Neural crest cell (in vitro differentiated cells): ENCODE measurements around the gene EDA. TPM values are rescaled to one million over a fixed set of nuclear protein-coding genes. Genes with fewer than 3 reads are reported as not detected.
A peak's percentile ranks its signal among the peaks of the same experiment; 100 is the strongest.

Experiments
- DNase-seq: peaks from one replicate; pipeline ENCODE4 v3.0.0; 2021; ENCODE audit warnings: low read depth, mixed read lengths, low spot score
- H3K27ac Mint-ChIP-seq: one replicate; pipeline ENCODE4 v1.8.0; 2021; ENCODE audit warnings: mild to moderate bottlenecking, mixed read lengths; ENCODE audit not compliant: unreplicated experiment
- H3K27me3 Mint-ChIP-seq: 2 replicates; pipeline ENCODE4 v1.8.0; 2021; ENCODE audit warnings: low read depth, mild to moderate bottlenecking, mixed read lengths
- H3K36me3 Mint-ChIP-seq: 2 replicates; pipeline ENCODE4 v1.8.0; 2021; ENCODE audit warnings: low read depth, mild to moderate bottlenecking, mixed read lengths
- H3K4me1 Mint-ChIP-seq: 2 replicates; pipeline ENCODE4 v1.8.0; 2021; ENCODE audit warnings: mixed read lengths
- H3K4me3 Mint-ChIP-seq: one replicate; pipeline ENCODE4 v1.8.0; 2021; ENCODE audit warnings: mild to moderate bottlenecking, mixed read lengths
- H3K9me3 Mint-ChIP-seq: 2 replicates; pipeline ENCODE4 v1.8.0; 2021; ENCODE audit warnings: mixed read lengths
- CTCF ChIP-seq: fragments of 200-600 bp; sonication (generic); conservative IDR thresholded peaks from 2 replicates; pipeline ENCODE4 v1.5.0; 2021; ENCODE audit warnings: antibody characterized with exemption, mild to moderate bottlenecking
- total RNA-seq: library from RNA; stranded (reverse); gene quantifications from 2 replicates; pipeline ENCODE4 v1.2.1, GENCODE V29; 2021

Gene EDA
- total RNA-seq, 1 donor from 2014 or later, result 2.5 TPM

DNA sequence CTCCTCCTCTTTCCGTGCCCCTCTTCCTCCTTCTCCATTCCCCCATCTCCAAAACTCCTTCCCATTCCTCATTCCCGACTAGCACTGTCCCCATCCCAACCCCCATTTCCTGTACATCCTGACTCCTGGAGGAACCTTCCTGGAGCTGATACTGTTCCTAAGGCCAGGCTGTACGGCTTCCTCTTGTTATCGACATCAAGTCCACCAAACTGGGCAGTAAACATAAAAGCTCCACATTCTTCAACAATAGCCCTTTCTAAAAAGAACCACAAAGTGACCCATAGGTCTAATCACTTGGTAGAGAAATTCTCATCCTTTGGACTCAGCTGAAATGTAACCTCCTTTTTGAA, 410.9 kb downstream of the EDA start:
- H3K27me3 Mint-ChIP-seq, result no peaks in the 10 kb centered on the region
- DNase-seq, result no peak
- peaks cover 2% of the 10 kb centered on the region for H3K36me3 Mint-ChIP-seq
- no peak overlapping the region for H3K4me3 Mint-ChIP-seq
- no peak for TF ChIP-seq CTCF
- peaks cover 5% of the 10 kb centered on the region for H3K9me3 Mint-ChIP-seq
- peaks cover 12% of the 10 kb centered on the region for H3K4me1 Mint-ChIP-seq
- no peak overlapping the region for H3K27ac Mint-ChIP-seq

GRCh38 chrX:70029863-70030262, 413.9 kb downstream of the EDA start:
- Mint-ChIP-seq H3K27me3 (no peaks in the 10 kb centered on the region), H3K27ac (no peak overlapping the region), H3K36me3 (peaks cover 2% of the 10 kb centered on the region), H3K4me3 (no peak overlapping the region), H3K4me1 (peaks cover 5% of the 10 kb centered on the region), H3K9me3 (peaks cover 3% of the 10 kb centered on the region)
- no peak for TF ChIP-seq CTCF
- DNase-seq, result no peak

DNA sequence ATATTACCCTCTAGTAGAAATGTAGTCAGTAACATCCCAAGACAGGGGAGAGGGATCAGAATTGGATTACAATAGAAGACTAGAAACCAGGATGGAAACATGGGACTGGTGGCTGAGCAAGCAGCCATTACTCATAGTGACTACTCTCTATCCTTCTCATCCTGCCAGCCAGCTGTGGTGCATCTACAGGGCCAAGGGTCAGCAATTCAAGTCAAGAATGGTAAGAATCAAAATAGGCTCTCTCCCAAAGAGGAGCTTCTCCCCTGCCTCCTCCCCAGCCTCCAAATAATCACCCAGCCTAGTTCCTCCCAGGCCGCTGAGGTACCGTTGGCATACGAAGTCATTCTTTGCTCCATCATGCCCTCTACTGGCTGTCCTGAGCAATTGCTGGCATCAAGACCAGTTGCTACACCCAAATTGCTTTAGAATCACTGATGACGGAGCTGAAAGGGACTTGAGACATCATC, 414.4 kb downstream of the EDA start:
- peak; percentile 58 for DNase-seq
- Mint-ChIP-seq H3K27ac (no peak overlapping the region), H3K4me3 (no peak overlapping the region), H3K36me3 (peaks cover 2% of the 10 kb centered on the region), H3K27me3 (no peaks in the 10 kb centered on the region), H3K4me1 (peaks cover 5% of the 10 kb centered on the region), H3K9me3 (peaks cover 3% of the 10 kb centered on the region)
- peak; percentile 73 for TF ChIP-seq CTCF

GRCh38 chrX:70032792-70033191, 416.9 kb downstream of the EDA start:
- Mint-ChIP-seq H3K27ac (no peak overlapping the region), H3K4me3 (no peak overlapping the region), H3K4me1 (no peaks in the 10 kb centered on the region), H3K9me3 (no peaks in the 10 kb centered on the region), H3K27me3 (no peaks in the 10 kb centered on the region), H3K36me3 (no peaks in the 10 kb centered on the region)
- no peak for TF ChIP-seq CTCF
- no peak for DNase-seq

GRCh38 chrX:70033348-70034051, 417.6 kb downstream of the EDA start:
- peak; percentile 54 for TF ChIP-seq CTCF
- no peak overlapping the region for H3K4me3 Mint-ChIP-seq
- no peak overlapping the region for H3K27ac Mint-ChIP-seq
- no peaks in the 10 kb centered on the region for H3K27me3 Mint-ChIP-seq
- no peaks in the 10 kb centered on the region for H3K36me3 Mint-ChIP-seq
- no peaks in the 10 kb centered on the region for H3K9me3 Mint-ChIP-seq
- H3K4me1 Mint-ChIP-seq, result no peaks in the 10 kb centered on the region
- DNase-seq, result peak; percentile 36
